ENCODE results near the gene BUD31. TPM values are rescaled to one million over a fixed set of nuclear protein-coding genes. Genes with fewer than 3 reads are reported as not detected.

The BUD31 gene
- total and polyA plus RNA-seq, 2 of the 4 experiments (the other 2 are of a cell fraction) = 72.6 to 97.2 TPM

- Histone ChIP-seq H2AFZ (replicated peaks; ENCODE audit: low read length, poor library complexity) (no peak overlapping the region), H2AK9ac (replicated peaks; ENCODE audit: low read depth, low read length, poor library complexity) (no peak overlapping the region), H3K27me3 (ENCODE audit: control insufficient read depth, insufficient read depth, low read length) (no peaks in the 10 kb centered on the region), H4K5ac (ENCODE audit: low read depth, low read length) (no peak overlapping the region), H4K20me1 (ENCODE audit: insufficient read depth, low read length) (no peaks in the 10 kb centered on the region; the same call in 1 of the 2 replicates), H2BK5ac (ENCODE audit: low read depth, low read length, poor library complexity, severe bottlenecking) (no peak overlapping the region), H3K18ac (ENCODE audit: low read depth, low read length) (no peak overlapping the region), H3K4me2 (ENCODE audit: low read depth, low read length) (no peak overlapping the region), H3K9me3 (ENCODE audit: control insufficient read depth, insufficient read depth, low read length) (no peaks in the 10 kb centered on the region), H4K8ac (ENCODE audit: low read depth in 2 of 2, low read length in 2 of 2) (no peak overlapping the region), H3K23ac (ENCODE audit: low read depth, low read length) (no peak overlapping the region), H2BK120ac (ENCODE audit: low read depth, low read length) (no peak overlapping the region), H3K4me1 (ENCODE audit: control insufficient read depth, insufficient read depth, low read length) (no peaks in the 10 kb centered on the region), H3K4me3 (ENCODE audit: insufficient read depth, low read depth, low read length) (no peak overlapping the region), H3K79me1 (ENCODE audit: low read depth in 1 of 2, low read length in 2 of 2) (no peaks in the 10 kb centered on the region; a peak in 1 of 4 replicates), H2BK15ac (ENCODE audit: low read depth, low read length) (no peak overlapping the region), H3K9ac (ENCODE audit: low read depth, low read length) (no peak overlapping the region), H2BK20ac (ENCODE audit: low read depth, low read length) (no peak overlapping the region), H4K91ac (ENCODE audit: insufficient read depth, low read depth, low read length) (no peak overlapping the region), H3K36me3 (ENCODE audit: control insufficient read depth, insufficient read depth, low read length) (peaks cover 58% of the 10 kb centered on the region), H3K27ac (ENCODE audit: insufficient read depth, low read length) (no peak overlapping the region), H3K4ac (ENCODE audit: low read depth, low read length) (no peak overlapping the region), H3K9me1 (ENCODE audit: insufficient read depth, low read length) (no peaks in the 10 kb centered on the region), H3K56ac (ENCODE audit: extremely low read depth, insufficient read depth, low read length) (no peak overlapping the region), H3K14ac (replicated peaks; ENCODE audit: low read depth, low read length) (no peak overlapping the region), H2AK5ac (ENCODE audit: low read depth, low read length) (no peak overlapping the region)
- no peak for DNase-seq
- ChIA-PET CTCF (no interaction called here), POLR2A (ENCODE audit: unreplicated experiment) (no interaction called here)
- intact Hi-C loops (cut with micrococcal nuclease) (no loop called here), in situ Hi-C loops (cut with MboI; ENCODE audit: low sequenced_read_pairs) (no loop called here), dilution Hi-C loops (cut with HindIII; ENCODE audit: low sequenced_read_pairs, unreplicated experiment) (no loop called here)
- BruUV-seq (replicated peaks) = no TSS peak
- 100% methylated on average over 4 of the region's 8 CpGs; no CpG with 5 or more reads in 1 of the 2 experiments for WGBS, 2 experiments (ENCODE audit: extremely low coverage in 2 of 2, insufficient read length in 1 of 2)
- TF ChIP-seq MXI1 (IDR thresholded peaks at IDR 0.05; ENCODE audit: borderline replicate concordance, low read depth, low read length) (no peak), USF2 (IDR thresholded peaks at IDR 0.05; ENCODE audit: low read depth, low read length) (no peak), POLR2A (IDR thresholded peaks at IDR 0.05; ENCODE audit: low read depth, low read length) (no peak), ELK1 (IDR thresholded peaks at IDR 0.05; ENCODE audit: borderline replicate concordance, low read depth, low read length) (no peak), FOS (IDR thresholded peaks at IDR 0.05; ENCODE audit: low read depth, low read length) (no peak), SMC3 (IDR thresholded peaks at IDR 0.05; ENCODE audit: low read depth, low read length) (no peak), MAZ (IDR thresholded peaks at IDR 0.05; ENCODE audit: borderline replicate concordance, low read depth, low read length) (no peak), CHD1 (IDR thresholded peaks at IDR 0.05; ENCODE audit: low read depth, low read length) (no peak), RAD21 (IDR thresholded peaks at IDR 0.05; ENCODE audit: low read length) (no peak), RFX5 (IDR thresholded peaks at IDR 0.05; ENCODE audit: low read depth, low read length) (no peak), NFE2L2 (IDR thresholded peaks at IDR 0.05; ENCODE audit: low read depth, low read length) (no peak), CEBPB (IDR thresholded peaks at IDR 0.05; ENCODE audit: low read depth, low read length) (no peak), RCOR1 (IDR thresholded peaks at IDR 0.05; ENCODE audit: insufficient replicate concordance, low read length) (no peak), CTCF (conservative IDR thresholded peaks at IDR 0.05; ENCODE audit: low read depth, low read length) (no peak), BHLHE40 (IDR thresholded peaks at IDR 0.05; ENCODE audit: low read depth, low read length) (no peak), MAFK (IDR thresholded peaks at IDR 0.05; ENCODE audit: low read depth, low read length) (no peak)
- ATAC-seq (ENCODE audit: low read depth) = no peak
Measured at GRCh38 chr7:99429756-99430155, 21.0 kb downstream of the BUD31 start.

Data from IMR-90 (cell line).